NT2/D1 (cell line): Measurements from ENCODE around the gene ORC5.

ENCODE experiments used
- SUZ12 ChIP-seq: IDR thresholded peaks from 2 replicates; pipeline ENCODE4 v1.6.1; 2011; ENCODE audit not compliant: insufficient read length, insufficient read depth; ENCODE audit errors: extremely low read depth
- YY1 ChIP-seq: IDR thresholded peaks from 2 replicates; pipeline ENCODE4 v1.6.1; 2011; ENCODE audit not compliant: insufficient read length, insufficient read depth
- ZNF274 ChIP-seq: IDR thresholded peaks from 2 replicates; pipeline ENCODE4 v1.6.1; 2011; ENCODE audit warnings: mild to moderate bottlenecking, low read depth, low read length

DNA sequence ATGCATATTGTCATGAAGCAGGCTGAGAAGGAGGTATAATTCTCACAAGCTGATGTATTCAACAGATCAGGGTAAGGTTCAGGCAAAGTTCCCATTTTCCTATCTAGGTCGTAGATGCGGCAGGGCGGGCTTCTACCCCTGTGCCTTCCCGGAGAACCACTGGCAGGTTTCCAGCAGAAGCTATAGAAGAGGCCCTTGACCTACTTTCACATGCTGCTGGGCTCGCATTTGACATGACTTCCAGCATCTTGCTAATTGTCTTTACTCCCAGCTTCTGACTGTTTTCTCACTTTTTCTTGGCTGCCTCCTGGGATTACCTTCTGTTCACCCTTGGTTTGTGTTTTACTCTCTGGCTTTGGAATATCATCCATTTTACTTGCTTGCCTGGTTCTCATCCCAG is 32.6 kb upstream of the ORC5 start:
- TF ChIP-seq ZNF274 (no peak), SUZ12 (no peak), YY1 (no peak)
